Tibial artery (tissue), 4 donors: ENCODE results near the gene TXNRD2.
"Not testable (repeated sequence)": the region's sequence is repeated elsewhere in the genome, so short reads cannot be mapped to it uniquely, and the experiment has no call there.

Source experiments
- DNase-seq, 2 donors: peaks; one replicate each; pipeline ENCODE4 v3.0.0-alpha.2; 2019
- H3K27ac ChIP-seq, 2 donors: fragments of 200-600 bp; sonication (generic) in 1 of 2; 1 replicate in 1 of 2; 2 replicates in 1 of 2; pipeline ENCODE4 v1.5.1; 2018 to 2019; ENCODE audit warnings: mild to moderate bottlenecking in 1 of 2
- H3K27me3 ChIP-seq, 2 donors: fragments of 200-600 bp; sonication (generic) in 1 of 2; one replicate each; pipeline versions ENCODE4 v1.5.1 to v1.6.0; 2016 to 2019
- H3K36me3 ChIP-seq, 3 donors: fragments of 200-600 bp; sonication (generic) in 2 of 3; one replicate each; pipeline ENCODE4 v1.5.1; 2016 to 2019; ENCODE audit warnings: mild to moderate bottlenecking in 2 of 3
- H3K4me1 ChIP-seq, 4 donors: fragments of 200-600 bp; sonication (generic) in 2 of 4; 1 replicate in 3 of 4; 2 replicates in 1 of 4; pipeline ENCODE4 v1.5.1; 2016 to 2019
- H3K4me3 ChIP-seq, 2 donors: fragments of 200-600 bp; sonication (generic) in 1 of 2; 1 replicate in 1 of 2; 2 replicates in 1 of 2; pipeline ENCODE4 v1.5.1; 2018 to 2019; ENCODE audit warnings: mild to moderate bottlenecking in 2 of 2
- H3K9me3 ChIP-seq, 3 donors: fragments of 200-600 bp; sonication (generic) in 1 of 3; one replicate each; pipeline ENCODE4 v1.5.1; 2016 to 2019
- intact Hi-C: fragments of 100-400 bp; cut with DNase I; formaldehyde crosslinking; loops from one replicate; pipeline ENCODE4 v1.15.0; 2023; ENCODE audit warnings: low total_unique reads
- TF ChIP-seq, protein P1 (sequence below), 2 experiments: fragments of 200-600 bp in 1 of 2; fragments of 450-650 bp in 1 of 2; IDR thresholded peaks; one replicate each; pipeline ENCODE4 v1.5.1; 2017 to 2019; ENCODE audit warnings: antibody characterized with exemption in 2 of 2, mild to moderate bottlenecking in 1 of 2, moderate library complexity in 1 of 2

Gene TXNRD2

DNA sequence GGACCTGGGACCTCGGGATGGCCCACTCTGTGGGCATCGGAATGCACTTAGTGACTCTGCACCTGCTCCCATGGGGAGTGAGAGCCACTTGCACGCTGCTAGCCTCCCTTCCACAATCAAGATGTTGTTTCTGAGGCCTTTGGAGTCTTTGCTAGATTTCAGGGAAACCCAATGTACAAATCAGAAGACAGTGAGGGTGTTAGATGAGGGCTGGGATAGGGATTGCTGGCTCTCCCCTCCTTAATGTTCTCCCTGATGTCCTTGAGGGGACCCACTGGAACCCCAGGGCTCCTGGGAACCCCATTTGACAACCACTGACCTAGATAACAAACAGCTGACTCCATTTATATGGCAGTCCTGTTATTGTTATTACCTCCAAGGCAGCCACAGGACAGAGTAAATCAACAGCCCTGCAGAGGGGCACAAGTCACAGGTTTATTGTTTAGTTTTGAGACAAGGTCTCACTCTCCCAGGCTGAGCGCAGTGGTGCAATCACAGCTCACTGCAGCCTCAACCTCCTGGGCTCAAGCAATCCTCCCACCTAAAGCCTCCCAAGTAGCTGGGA, 31.4 kb downstream of the TXNRD2 start:
- intact Hi-C loops, result no loop called here
- Histone ChIP-seq H3K4me3 (no peak overlapping the region), H3K36me3 (peaks cover 30 to 85% (median 59%) of the 10 kb centered on the region in 3 donors), H3K4me1 (no peaks in the 10 kb centered on the region), H3K9me3 (no peaks in the 10 kb centered on the region), H3K27ac (no peak overlapping the region), H3K27me3 (no peaks in the 10 kb centered on the region)
- TF ChIP-seq, protein P1, sequence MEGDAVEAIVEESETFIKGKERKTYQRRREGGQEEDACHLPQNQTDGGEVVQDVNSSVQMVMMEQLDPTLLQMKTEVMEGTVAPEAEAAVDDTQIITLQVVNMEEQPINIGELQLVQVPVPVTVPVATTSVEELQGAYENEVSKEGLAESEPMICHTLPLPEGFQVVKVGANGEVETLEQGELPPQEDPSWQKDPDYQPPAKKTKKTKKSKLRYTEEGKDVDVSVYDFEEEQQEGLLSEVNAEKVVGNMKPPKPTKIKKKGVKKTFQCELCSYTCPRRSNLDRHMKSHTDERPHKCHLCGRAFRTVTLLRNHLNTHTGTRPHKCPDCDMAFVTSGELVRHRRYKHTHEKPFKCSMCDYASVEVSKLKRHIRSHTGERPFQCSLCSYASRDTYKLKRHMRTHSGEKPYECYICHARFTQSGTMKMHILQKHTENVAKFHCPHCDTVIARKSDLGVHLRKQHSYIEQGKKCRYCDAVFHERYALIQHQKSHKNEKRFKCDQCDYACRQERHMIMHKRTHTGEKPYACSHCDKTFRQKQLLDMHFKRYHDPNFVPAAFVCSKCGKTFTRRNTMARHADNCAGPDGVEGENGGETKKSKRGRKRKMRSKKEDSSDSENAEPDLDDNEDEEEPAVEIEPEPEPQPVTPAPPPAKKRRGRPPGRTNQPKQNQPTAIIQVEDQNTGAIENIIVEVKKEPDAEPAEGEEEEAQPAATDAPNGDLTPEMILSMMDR (IDR thresholded peaks at IDR 0.05), result no peak
- DNase-seq, result no peak

DNA sequence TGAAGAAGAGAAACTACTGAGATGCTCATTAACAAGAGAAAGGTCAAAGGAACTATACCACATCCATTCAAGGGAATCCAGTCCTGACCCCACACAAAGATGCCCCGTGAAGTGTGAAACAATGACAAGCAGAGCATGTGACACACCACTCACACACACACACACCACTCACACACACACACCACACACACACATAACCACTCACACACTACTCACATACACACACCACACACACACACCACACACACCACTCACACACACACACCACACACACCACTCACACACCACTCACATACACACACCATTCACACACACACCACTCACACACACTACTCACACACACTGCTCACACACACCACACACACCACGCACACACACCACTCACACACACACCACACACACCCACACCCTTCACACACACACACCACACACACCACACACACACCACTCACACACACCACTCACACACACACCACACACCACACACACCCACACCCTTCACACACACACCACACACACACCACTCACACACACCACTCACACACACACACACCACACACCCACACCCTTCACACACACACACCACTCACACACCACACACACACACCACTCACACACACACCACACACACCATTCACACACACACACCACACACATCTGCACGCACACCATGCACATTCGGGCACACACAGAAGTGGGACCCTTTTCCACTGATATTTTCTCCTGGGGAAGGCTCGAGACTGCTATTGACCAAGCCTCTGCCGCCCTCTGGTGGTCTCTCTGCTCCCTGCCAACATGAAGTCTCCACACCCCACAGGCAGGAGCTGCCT, 32.1 kb downstream of the TXNRD2 start:
- H3K36me3 ChIP-seq, result peaks cover 23 to 85% (median 53%) of the 10 kb centered on the region in 3 donors
- TF ChIP-seq, protein P1 (IDR thresholded peaks at IDR 0.05), result peak; percentile 86 to 95
- no peak overlapping the region for H3K27ac ChIP-seq
- H3K4me1 ChIP-seq, result no peaks in the 10 kb centered on the region
- intact Hi-C loops, result loop anchor here (2.0 kb wide), 1 partner anchor 179 kb away; no protein-coding TSS in a partner anchor
- no peak overlapping the region for H3K4me3 ChIP-seq
- peak; percentile 86 to 88 for DNase-seq
- H3K9me3 ChIP-seq, result no peaks in the 10 kb centered on the region
- no peaks in the 10 kb centered on the region for H3K27me3 ChIP-seq

DNA sequence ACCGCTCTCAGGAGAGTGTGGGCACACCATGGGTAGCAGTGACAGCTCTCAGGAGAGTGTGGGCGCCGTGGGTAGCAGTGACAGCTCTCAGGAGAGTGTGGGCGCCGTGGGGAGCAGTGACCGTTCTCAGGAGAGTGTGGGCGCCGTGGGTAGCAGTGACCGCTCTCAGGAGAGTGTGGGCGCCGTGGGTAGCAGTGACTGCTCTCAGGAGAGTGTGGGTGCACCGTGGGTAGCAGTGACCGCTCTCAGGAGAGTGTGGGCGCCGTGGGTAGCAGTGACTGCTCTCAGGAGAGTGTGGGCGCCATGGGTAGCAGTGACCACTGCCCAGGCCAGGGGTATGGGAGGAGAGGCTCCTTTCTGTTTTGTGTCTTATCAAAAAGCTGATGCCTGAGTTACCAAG, 33.7 kb downstream of the TXNRD2 start:
- not testable (repeated sequence) for H3K4me1 ChIP-seq, H3K4me3 ChIP-seq, H3K27ac ChIP-seq, H3K9me3 ChIP-seq, H3K27me3 ChIP-seq, DNase-seq
- peaks cover 11 to 79% (median 38%) of the 10 kb centered on the region in 3 donors for H3K36me3 ChIP-seq
- intact Hi-C loops, result loop anchor here (2.0 kb wide), 1 partner anchor 177 kb away; no protein-coding TSS in a partner anchor

DNA sequence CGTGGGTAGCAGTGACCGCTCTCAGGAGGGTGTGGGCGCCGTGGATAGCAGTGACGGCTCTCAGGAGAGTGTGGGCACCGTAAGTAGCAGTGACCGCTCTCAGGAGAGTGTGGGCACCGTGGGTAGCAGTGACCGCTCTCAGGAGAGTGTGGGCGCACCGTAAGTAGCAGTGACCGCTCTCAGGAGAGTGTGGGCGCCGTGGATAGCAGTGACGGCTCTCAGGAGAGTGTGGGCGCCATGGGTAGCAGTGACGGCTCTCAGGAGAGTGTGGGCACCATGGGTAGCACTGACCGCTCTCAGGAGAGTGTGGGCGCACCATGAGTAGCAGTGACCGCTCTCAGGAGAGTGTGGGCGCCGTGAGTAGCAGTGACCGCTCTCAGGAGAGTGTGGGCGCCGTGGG, 34.8 kb downstream of the TXNRD2 start:
- DNase-seq, H3K4me1 ChIP-seq, intact Hi-C loops, H3K27me3 ChIP-seq, H3K27ac ChIP-seq, H3K4me3 ChIP-seq, H3K9me3 ChIP-seq: not testable (repeated sequence)
- H3K36me3 ChIP-seq, result peaks cover 18 to 77% (median 31%) of the 10 kb centered on the region in 3 donors

DNA sequence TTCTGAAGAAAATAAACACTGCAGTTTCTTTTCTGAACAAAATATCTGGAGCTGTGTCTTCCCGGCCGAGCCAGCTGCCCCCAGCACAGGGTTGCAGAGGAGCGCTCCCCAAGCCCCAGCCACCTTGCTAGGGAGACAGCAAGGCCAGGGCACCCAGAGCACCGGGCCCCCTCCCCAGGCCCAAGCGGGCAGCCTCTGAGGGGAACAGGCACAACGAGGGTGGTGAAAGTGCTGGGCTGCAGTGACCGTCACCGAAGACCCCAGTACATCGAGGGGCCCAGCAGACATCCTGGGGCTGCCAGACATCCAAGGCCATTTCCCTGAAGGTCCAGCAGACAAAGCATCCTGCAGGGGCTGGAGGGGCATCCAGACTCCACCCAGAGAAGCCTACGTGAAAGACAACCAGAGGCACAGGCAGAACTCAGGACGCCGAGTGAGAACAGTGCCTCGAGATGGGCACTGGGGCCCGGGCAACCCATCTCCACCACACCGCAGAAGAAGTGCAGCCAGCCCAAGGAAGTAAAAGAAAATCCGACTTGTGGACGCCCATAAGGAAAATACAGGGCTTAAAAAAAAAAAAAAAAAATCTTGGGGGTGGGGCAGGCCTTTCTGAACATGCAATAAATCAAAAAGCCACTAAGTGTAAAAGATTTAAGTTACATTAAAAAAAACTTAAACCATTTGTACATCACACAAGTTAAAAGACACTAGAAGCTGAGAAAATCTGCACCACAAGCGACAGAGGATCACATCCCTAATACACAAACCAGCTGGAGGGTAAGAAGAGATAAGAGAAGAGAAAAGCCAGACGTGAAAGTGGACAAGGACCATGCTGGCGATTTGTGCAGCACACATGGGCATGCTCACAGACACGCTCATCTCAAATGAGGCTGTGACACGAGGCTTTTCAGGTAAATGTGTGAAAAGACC, 36.0 kb downstream of the TXNRD2 start:
- intact Hi-C loops, result no loop called here
- peaks cover 12 to 79% (median 31%) of the 10 kb centered on the region in 3 donors for H3K36me3 ChIP-seq
- TF ChIP-seq, protein P1 (IDR thresholded peaks at IDR 0.05), result no peak
- H3K4me3 ChIP-seq, result no peak overlapping the region
- H3K27ac ChIP-seq, result no peak overlapping the region
- DNase-seq, result no peak
- H3K9me3 ChIP-seq, result no peaks in the 10 kb centered on the region
- no peaks in the 10 kb centered on the region for H3K27me3 ChIP-seq
- H3K4me1 ChIP-seq, result no peaks in the 10 kb centered on the region

DNA sequence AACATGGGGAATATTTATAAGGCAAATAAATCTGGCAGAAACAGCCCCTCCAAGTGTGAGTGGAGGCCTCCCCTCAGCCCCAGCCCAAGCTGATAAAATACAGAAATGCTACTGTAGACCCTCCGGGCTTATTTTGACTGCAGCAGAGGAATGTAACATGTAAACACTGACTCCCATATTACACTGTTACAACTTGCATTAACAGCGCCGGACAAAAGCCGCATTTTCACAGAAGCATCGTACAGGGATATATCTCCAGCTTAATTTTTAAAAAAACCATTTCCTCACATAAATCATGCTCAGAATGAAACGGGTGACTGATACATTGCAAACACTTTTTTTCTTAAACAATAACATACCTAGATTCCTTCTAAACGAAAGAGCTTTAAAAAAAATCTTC, 36.7 kb downstream of the TXNRD2 start:
- peaks cover 12 to 78% (median 27%) of the 10 kb centered on the region in 3 donors for H3K36me3 ChIP-seq
- TF ChIP-seq, protein P1 (IDR thresholded peaks at IDR 0.05), result no peak
- no peaks in the 10 kb centered on the region for H3K9me3 ChIP-seq
- no peak overlapping the region for H3K4me3 ChIP-seq
- no peaks in the 10 kb centered on the region for H3K27me3 ChIP-seq
- no peak overlapping the region for H3K27ac ChIP-seq
- no peaks in the 10 kb centered on the region for H3K4me1 ChIP-seq
- no peak for DNase-seq
- intact Hi-C loops, result no loop called here
